K562 (cell line): ENCODE measurements around the gene PSD2. TPM values are rescaled to one million over a fixed set of nuclear protein-coding genes. Genes with fewer than 3 reads are reported as not detected.
A peak's percentile ranks its signal among the peaks of the same experiment; 100 is the strongest.

Experiments
- ARNT ChIP-seq, 2 experiments: fragments of 450-650 bp; IDR thresholded peaks; 2 replicates each; pipeline ENCODE4 v1.6.1; 2016; ENCODE audit warnings: mild to moderate bottlenecking in 1 of 2
- BMI1 ChIP-seq: fragments of 150-350 bp; IDR thresholded peaks from 2 replicates; pipeline ENCODE4 v1.6.1; 2014; ENCODE audit warnings: low read length
- CHD4 ChIP-seq: fragments of 200-600 bp; sonication (generic); IDR thresholded peaks from 3 replicates; pipeline ENCODE4 v1.6.1; 2012; ENCODE audit warnings: low read depth, mild to moderate bottlenecking, mixed read lengths, low read length, inconsistent platforms; ENCODE audit not compliant: insufficient read depth, insufficient replicate concordance, poor library complexity, severe bottlenecking
- CREBBP ChIP-seq: IDR thresholded peaks from one replicate; pipeline ENCODE4 v1.6.1; 2012; ENCODE audit warnings: low read depth, mild to moderate bottlenecking, control low read depth, inconsistent platforms, low read length
- ETV6 ChIP-seq, 3 experiments: fragments of 150-350 bp in 1 of 3; sonication (generic) in 1 of 3; formaldehyde crosslinking in 1 of 3; IDR thresholded peaks; 2 replicates each; pipeline versions ENCODE4 v1.6.1 to v1.8.0; 2014 to 2022; ENCODE audit warnings: borderline replicate concordance in 2 of 3, low read depth in 2 of 3, antibody characterized with exemption in 1 of 3, low read length in 1 of 3, mild to moderate bottlenecking in 1 of 3, missing genetic modification reagents in 1 of 3
- HLTF ChIP-seq: fragments of 450-650 bp; IDR thresholded peaks from 2 replicates; pipeline ENCODE4 v1.6.1; 2016
- KAT8 ChIP-seq: fragments of 450-650 bp; IDR thresholded peaks from 2 replicates; pipeline ENCODE4 v1.6.1; 2016; ENCODE audit warnings: low read depth, mild to moderate bottlenecking
- KDM5B ChIP-seq: fragments of 200-600 bp; sonication (generic); IDR thresholded peaks from 2 replicates; pipeline ENCODE4 v1.6.1; 2012; ENCODE audit warnings: low read depth, mild to moderate bottlenecking, moderate library complexity, low read length, control low read depth, inconsistent platforms; ENCODE audit not compliant: insufficient replicate concordance
- NEUROD1 ChIP-seq: fragments of 150-350 bp; IDR thresholded peaks from 2 replicates; pipeline ENCODE4 v1.6.1; 2014; ENCODE audit warnings: borderline replicate concordance, low read length, low read depth; ENCODE audit not compliant: partially characterized antibody
- RBM34 ChIP-seq: fragments of 200-400 bp; formaldehyde crosslinking; IDR thresholded peaks from 2 replicates; pipeline ENCODE4 v1.6.1; 2018; ENCODE audit warnings: low read length, borderline replicate concordance; ENCODE audit not compliant: insufficient read depth
- SIN3B ChIP-seq: fragments of 450-650 bp; IDR thresholded peaks from 2 replicates; pipeline ENCODE4 v1.6.1; 2017; ENCODE audit warnings: low read depth, mild to moderate bottlenecking, moderate library complexity
- SMARCA4 ChIP-seq: fragments of 450-650 bp; IDR thresholded peaks from 2 replicates; pipeline ENCODE4 v1.6.1; 2016
- SPI1 ChIP-seq: IDR thresholded peaks from 2 replicates; pipeline ENCODE4 v1.6.1; 2011; ENCODE audit warnings: low read depth, low read length, control low read depth, borderline replicate concordance
- WHSC1 ChIP-seq: IDR thresholded peaks from one replicate; pipeline ENCODE4 v1.6.1; 2012; ENCODE audit warnings: low read length, control low read depth, inconsistent platforms
- ZBTB8A ChIP-seq: fragments of 450-650 bp; IDR thresholded peaks from 2 replicates; pipeline ENCODE4 v1.6.1; 2018; ENCODE audit warnings: mild to moderate bottlenecking, moderate library complexity; ENCODE audit not compliant: partially characterized antibody
- ZC3H11A ChIP-seq: IDR thresholded peaks from 2 replicates; pipeline ENCODE4 v1.6.1; 2012; ENCODE audit warnings: low read depth, low read length, improper control_type of control experiment
- ZNF347 ChIP-seq: fragments of 450-650 bp; formaldehyde crosslinking; IDR thresholded peaks from 2 replicates; pipeline ENCODE4 v1.4.0; 2020; ENCODE audit warnings: low read depth, mild to moderate bottlenecking, moderate library complexity
- ZNF644 ChIP-seq: fragments of 200-800 bp; sonication (Bioruptor generic); IDR thresholded peaks from 2 replicates; pipeline ENCODE4 v1.6.1; 2016; ENCODE audit warnings: low read depth, missing genetic modification characterization, missing compliant biosample characterization
- ZNF764 ChIP-seq: fragments of 250-450 bp; sonication (Bioruptor Pico); IDR thresholded peaks from 2 replicates; pipeline ENCODE4 v1.4.0; 2020; ENCODE audit warnings: low read depth, mild to moderate bottlenecking, moderate library complexity
- polyA plus RNA-seq, 8 experiments: library from polyadenylated mRNA; depleted of rRNA in 4 of 8; stranded (reverse) in 5 of 8; unstranded in 3 of 8; fragments of >200 nt; fragmentation: Nextera tagmentation in 2 of 8; fragmentation: Illumina TruSeq in 1 of 8; extraction: Ambion mirVana in 2 of 8; extraction: Trizol in 1 of 8; gene quantifications; 2 replicates each; pipeline versions ENCODE4 v1.2.1 to v1.2.3, GENCODE V29; 2011 to 2014; ENCODE audit warnings: inconsistent platforms in 1 of 8, missing spikeins in 1 of 8
- total RNA-seq, 7 experiments: library from RNA; depleted of rRNA in 6 of 7; stranded (reverse); fragments of >200 nt in 6 of 7; fragmentation: Illumina TruSeq in 2 of 7; extraction: Trizol in 2 of 7; gene quantifications; 2 replicates each; pipeline versions ENCODE4 v1.2.1 to v1.2.3, GENCODE V29; 2011 to 2021; ENCODE audit warnings: low replicate concordance in 1 of 7
- TF ChIP-seq, protein P1 (sequence below): fragments of 450-650 bp; IDR thresholded peaks from 2 replicates; pipeline ENCODE4 v1.6.1; 2014; ENCODE audit warnings: low read depth, mild to moderate bottlenecking, moderate library complexity, borderline replicate concordance
- TF ChIP-seq, protein P2 (sequence below), 3 experiments: fragments of 200-800 bp in 1 of 3; fragments of 250-450 bp in 1 of 3; fragments of 450-650 bp in 1 of 3; sonication (Bioruptor Pico) in 1 of 3; sonication (Bioruptor generic) in 1 of 3; formaldehyde crosslinking in 1 of 3; IDR thresholded peaks; 2 replicates each; pipeline versions ENCODE4 v1.6.1 to v1.8.0; 2016 to 2022; ENCODE audit warnings: mild to moderate bottlenecking in 2 of 3, missing genetic modification characterization in 2 of 3, missing compliant biosample characterization in 1 of 3, moderate library complexity in 1 of 3

The PSD2 gene
- total and polyA plus RNA-seq, 9 of the 15 experiments (the other 6 are each of a cell fraction or from before 2014, with no cell fraction given): 0.01 to 0.09 (median 0.04) TPM; not detected in 4

DNA sequence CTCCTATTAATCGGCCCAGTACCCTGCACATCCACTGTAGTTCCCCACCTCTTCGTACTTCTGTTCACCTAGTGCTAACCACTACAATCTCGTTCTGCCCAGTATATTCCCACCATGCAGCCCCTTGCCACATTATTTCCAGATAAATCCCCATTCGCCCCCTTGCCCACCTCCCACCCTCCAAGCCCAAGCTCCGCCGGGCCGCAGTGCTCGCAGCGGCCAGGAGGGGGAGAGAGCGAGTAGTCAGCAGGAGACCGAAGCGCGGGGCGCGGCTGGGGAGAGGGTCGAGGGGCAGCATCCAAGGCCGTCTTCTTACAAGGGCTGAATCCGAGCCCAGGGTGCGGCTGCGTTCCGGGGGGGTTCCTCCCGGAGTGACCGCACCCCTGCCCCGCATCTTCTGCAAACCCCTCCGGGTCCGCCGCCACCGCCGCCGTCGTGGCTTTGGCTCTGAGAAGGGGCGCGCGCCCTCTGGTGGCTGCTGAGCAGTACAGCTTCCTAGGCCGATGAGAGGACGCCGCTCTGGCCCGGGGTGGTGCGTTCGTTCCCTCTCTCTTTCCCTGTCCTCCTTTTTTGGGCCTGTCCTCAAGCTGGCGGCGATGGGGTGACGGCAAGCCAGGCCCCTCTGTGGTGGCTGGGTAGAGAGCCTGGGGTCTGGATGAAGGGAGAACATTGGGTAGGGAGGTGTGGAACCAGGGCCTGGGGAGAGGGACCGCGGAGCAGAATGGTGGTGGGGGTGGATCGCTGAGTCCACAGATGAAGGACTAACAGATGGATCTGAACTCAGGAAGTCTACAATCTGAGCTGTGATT, 30.0 kb upstream of the PSD2 start (continued):
- TF ChIP-seq ARNT (IDR thresholded peaks at IDR 0.05) (peak in 1 of 2 experiments; percentile 60; a peak in 1 of 4 replicates), ZNF764 (CRISPR knock-in tag) (peak; percentile 84), SIN3B (no peak), SPI1 (no peak), BMI1 (no peak), ZC3H11A (no peak), CHD4 (no peak), ZNF347 (CRISPR knock-in tag) (no peak), HLTF (0 out of 2 replicates have a peak, but pooled peaks have one; percentile 49), KDM5B (no peak), ETV6 (IDR thresholded peaks at IDR 0.05; ENCODE audit: borderline replicate concordance in 1 of 2, low read depth in 2 of 2, low read length in 1 of 2) (no peak), ETV6 (CRISPR knock-in tag; IDR thresholded peaks at IDR 0.05; ENCODE audit: borderline replicate concordance) (no peak), SMARCA4 (peak; percentile 72; the same call in 1 of the 2 replicates), CREBBP (no peak), KAT8 (no peak), ZBTB8A (no peak), WHSC1 (no peak), ZNF644 (tag) (no peak), RBM34 (no peak), NEUROD1 (peak; percentile 48)
- TF ChIP-seq, protein P1, sequence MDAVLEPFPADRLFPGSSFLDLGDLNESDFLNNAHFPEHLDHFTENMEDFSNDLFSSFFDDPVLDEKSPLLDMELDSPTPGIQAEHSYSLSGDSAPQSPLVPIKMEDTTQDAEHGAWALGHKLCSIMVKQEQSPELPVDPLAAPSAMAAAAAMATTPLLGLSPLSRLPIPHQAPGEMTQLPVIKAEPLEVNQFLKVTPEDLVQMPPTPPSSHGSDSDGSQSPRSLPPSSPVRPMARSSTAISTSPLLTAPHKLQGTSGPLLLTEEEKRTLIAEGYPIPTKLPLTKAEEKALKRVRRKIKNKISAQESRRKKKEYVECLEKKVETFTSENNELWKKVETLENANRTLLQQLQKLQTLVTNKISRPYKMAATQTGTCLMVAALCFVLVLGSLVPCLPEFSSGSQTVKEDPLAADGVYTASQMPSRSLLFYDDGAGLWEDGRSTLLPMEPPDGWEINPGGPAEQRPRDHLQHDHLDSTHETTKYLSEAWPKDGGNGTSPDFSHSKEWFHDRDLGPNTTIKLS: peak; percentile 67
- TF ChIP-seq, protein P2, sequence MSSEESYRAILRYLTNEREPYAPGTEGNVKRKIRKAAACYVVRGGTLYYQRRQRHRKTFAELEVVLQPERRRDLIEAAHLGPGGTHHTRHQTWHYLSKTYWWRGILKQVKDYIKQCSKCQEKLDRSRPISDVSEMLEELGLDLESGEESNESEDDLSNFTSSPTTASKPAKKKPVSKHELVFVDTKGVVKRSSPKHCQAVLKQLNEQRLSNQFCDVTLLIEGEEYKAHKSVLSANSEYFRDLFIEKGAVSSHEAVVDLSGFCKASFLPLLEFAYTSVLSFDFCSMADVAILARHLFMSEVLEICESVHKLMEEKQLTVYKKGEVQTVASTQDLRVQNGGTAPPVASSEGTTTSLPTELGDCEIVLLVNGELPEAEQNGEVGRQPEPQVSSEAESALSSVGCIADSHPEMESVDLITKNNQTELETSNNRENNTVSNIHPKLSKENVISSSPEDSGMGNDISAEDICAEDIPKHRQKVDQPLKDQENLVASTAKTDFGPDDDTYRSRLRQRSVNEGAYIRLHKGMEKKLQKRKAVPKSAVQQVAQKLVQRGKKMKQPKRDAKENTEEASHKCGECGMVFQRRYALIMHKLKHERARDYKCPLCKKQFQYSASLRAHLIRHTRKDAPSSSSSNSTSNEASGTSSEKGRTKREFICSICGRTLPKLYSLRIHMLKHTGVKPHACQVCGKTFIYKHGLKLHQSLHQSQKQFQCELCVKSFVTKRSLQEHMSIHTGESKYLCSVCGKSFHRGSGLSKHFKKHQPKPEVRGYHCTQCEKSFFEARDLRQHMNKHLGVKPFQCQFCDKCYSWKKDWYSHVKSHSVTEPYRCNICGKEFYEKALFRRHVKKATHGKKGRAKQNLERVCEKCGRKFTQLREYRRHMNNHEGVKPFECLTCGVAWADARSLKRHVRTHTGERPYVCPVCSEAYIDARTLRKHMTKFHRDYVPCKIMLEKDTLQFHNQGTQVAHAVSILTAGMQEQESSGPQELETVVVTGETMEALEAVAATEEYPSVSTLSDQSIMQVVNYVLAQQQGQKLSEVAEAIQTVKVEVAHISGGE (CRISPR knock-in tag; IDR thresholded peaks at IDR 0.05): no peak
